Measurements from ENCODE around the gene ZNF473. TPM values are rescaled to one million over a fixed set of nuclear protein-coding genes. Genes with fewer than 3 reads are reported as not detected.
A peak's percentile ranks its signal among the peaks of the same experiment; 100 is the strongest.

The ZNF473 gene
- total RNA-seq, 1 experiment from 2014 or later: 6.8 TPM

GRCh38 chr19:50024719-50025021 lies 1.1 kb upstream of the ZNF473 start:
- DNase-seq: no peak
- Histone ChIP-seq H3K27me3 (ENCODE audit: control insufficient read depth, insufficient read depth, low read length) (no peaks in the 10 kb centered on the region), H3K36me3 (replicated peaks; ENCODE audit: control insufficient read depth, insufficient read depth, low read length) (no peaks in the 10 kb centered on the region), H3K4me3 (ENCODE audit: insufficient read depth, low read depth, low read length) (peak overlapping the region; percentile 94)

- peak; percentile 99 for DNase-seq
- Histone ChIP-seq H3K4me3 (ENCODE audit: insufficient read depth, low read depth, low read length) (peak within 1 kb of the TSS; percentile 94), H3K27me3 (ENCODE audit: control insufficient read depth, insufficient read depth, low read length) (no peaks in the 10 kb centered on the region), H3K36me3 (replicated peaks; ENCODE audit: control insufficient read depth, insufficient read depth, low read length) (no peaks in the 10 kb centered on the region)
Measured at GRCh38 chr19:50025022-50025793, 597 bp upstream of the ZNF473 start, which contains the start of gene VRK3. VRK3 (minus strand) TSS chr19:50025372; CDS start chr19:50016162, 9,210 bp downstream.

GRCh38 chr19:50026550-50026906 lies 723 bp downstream of the ZNF473 start:
- peaks cover 9% of the 10 kb centered on the region for H3K36me3 ChIP-seq (replicated peaks; ENCODE audit: control insufficient read depth, insufficient read depth, low read length)
- peak overlapping the region; percentile 80 for H3K4me3 ChIP-seq (ENCODE audit: insufficient read depth, low read depth, low read length)
- DNase-seq: no peak
- H3K27me3 ChIP-seq (ENCODE audit: control insufficient read depth, insufficient read depth, low read length): no peaks in the 10 kb centered on the region

- Histone ChIP-seq H3K4me3 (ENCODE audit: insufficient read depth, low read depth, low read length) (no peak overlapping the region), H3K36me3 (replicated peaks; ENCODE audit: control insufficient read depth, insufficient read depth, low read length) (peaks cover 21% of the 10 kb centered on the region), H3K27me3 (ENCODE audit: control insufficient read depth, insufficient read depth, low read length) (no peaks in the 10 kb centered on the region)
- no peak for DNase-seq
Measured at GRCh38 chr19:50030225-50030624, 4.4 kb downstream of the ZNF473 start.

- Histone ChIP-seq H3K4me3 (ENCODE audit: insufficient read depth, low read depth, low read length) (no peak overlapping the region), H3K36me3 (replicated peaks; ENCODE audit: control insufficient read depth, insufficient read depth, low read length) (peaks cover 21% of the 10 kb centered on the region), H3K27me3 (ENCODE audit: control insufficient read depth, insufficient read depth, low read length) (no peaks in the 10 kb centered on the region)
- no peak for DNase-seq
Measured at GRCh38 chr19:50030937-50031336, 5.1 kb downstream of the ZNF473 start.

GRCh38 chr19:50036908-50037307 lies 11.1 kb downstream of the ZNF473 start:
- H3K36me3 ChIP-seq (replicated peaks; ENCODE audit: control insufficient read depth, insufficient read depth, low read length): peaks cover 38% of the 10 kb centered on the region

GRCh38 chr19:50039968-50040367 lies 14.2 kb downstream of the ZNF473 start:
- Histone ChIP-seq H3K27me3 (ENCODE audit: control insufficient read depth, insufficient read depth, low read length) (no peaks in the 10 kb centered on the region), H3K4me3 (ENCODE audit: insufficient read depth, low read depth, low read length) (no peak overlapping the region), H3K36me3 (replicated peaks; ENCODE audit: control insufficient read depth, insufficient read depth, low read length) (peaks cover 51% of the 10 kb centered on the region)
- DNase-seq: no peak

More at GRCh38 chr19:50036908-50037307, 11.1 kb downstream of the ZNF473 start:
- Histone ChIP-seq H3K27me3 (ENCODE audit: control insufficient read depth, insufficient read depth, low read length) (no peaks in the 10 kb centered on the region), H3K4me3 (ENCODE audit: insufficient read depth, low read depth, low read length) (no peak overlapping the region)
- DNase-seq: no peak

GRCh38 chr19:50040967-50041366 lies 15.2 kb downstream of the ZNF473 start:
- Histone ChIP-seq H3K27me3 (ENCODE audit: control insufficient read depth, insufficient read depth, low read length) (no peaks in the 10 kb centered on the region), H3K36me3 (replicated peaks; ENCODE audit: control insufficient read depth, insufficient read depth, low read length) (peaks cover 61% of the 10 kb centered on the region), H3K4me3 (ENCODE audit: insufficient read depth, low read depth, low read length) (no peak overlapping the region)
- DNase-seq: no peak

- Histone ChIP-seq H3K27me3 (ENCODE audit: control insufficient read depth, insufficient read depth, low read length) (no peaks in the 10 kb centered on the region), H3K36me3 (replicated peaks; ENCODE audit: control insufficient read depth, insufficient read depth, low read length) (peaks cover 69% of the 10 kb centered on the region), H3K4me3 (ENCODE audit: insufficient read depth, low read depth, low read length) (no peak overlapping the region)
- no peak for DNase-seq
Measured at GRCh38 chr19:50042363-50043024, 16.7 kb downstream of the ZNF473 start.

GRCh38 chr19:50043967-50044366 lies 18.2 kb downstream of the ZNF473 start:
- no peak for DNase-seq
- Histone ChIP-seq H3K27me3 (ENCODE audit: control insufficient read depth, insufficient read depth, low read length) (no peaks in the 10 kb centered on the region), H3K4me3 (ENCODE audit: insufficient read depth, low read depth, low read length) (no peak overlapping the region), H3K36me3 (replicated peaks; ENCODE audit: control insufficient read depth, insufficient read depth, low read length) (peaks cover 68% of the 10 kb centered on the region)

GRCh38 chr19:50044922-50045321 lies 19.1 kb downstream of the ZNF473 start:
- Histone ChIP-seq H3K4me3 (ENCODE audit: insufficient read depth, low read depth, low read length) (no peak overlapping the region), H3K36me3 (replicated peaks; ENCODE audit: control insufficient read depth, insufficient read depth, low read length) (peaks cover 59% of the 10 kb centered on the region), H3K27me3 (ENCODE audit: control insufficient read depth, insufficient read depth, low read length) (no peaks in the 10 kb centered on the region)
- DNase-seq: no peak

GRCh38 chr19:50046649-50047503 lies 21.1 kb downstream of the ZNF473 start:
- no peak overlapping the region for H3K4me3 ChIP-seq (ENCODE audit: insufficient read depth, low read depth, low read length)
- peaks cover 41% of the 10 kb centered on the region for H3K36me3 ChIP-seq (replicated peaks; ENCODE audit: control insufficient read depth, insufficient read depth, low read length)
- peak; percentile 70 for DNase-seq
- H3K27me3 ChIP-seq (ENCODE audit: control insufficient read depth, insufficient read depth, low read length): no peaks in the 10 kb centered on the region

- DNase-seq: no peak
- Histone ChIP-seq H3K27me3 (ENCODE audit: control insufficient read depth, insufficient read depth, low read length) (no peaks in the 10 kb centered on the region), H3K4me3 (ENCODE audit: insufficient read depth, low read depth, low read length) (no peak overlapping the region), H3K36me3 (replicated peaks; ENCODE audit: control insufficient read depth, insufficient read depth, low read length) (peaks cover 33% of the 10 kb centered on the region)
Measured at GRCh38 chr19:50047671-50048070, 21.9 kb downstream of the ZNF473 start.

GRCh38 chr19:50050406-50051227 lies 24.8 kb downstream of the ZNF473 start:
- peak; percentile 93 for DNase-seq
- H3K36me3 ChIP-seq (replicated peaks; ENCODE audit: control insufficient read depth, insufficient read depth, low read length): peaks cover 11% of the 10 kb centered on the region
- no peaks in the 10 kb centered on the region for H3K27me3 ChIP-seq (ENCODE audit: control insufficient read depth, insufficient read depth, low read length)
- peak overlapping the region; percentile 28; the same call in 1 of the 2 replicates for H3K4me3 ChIP-seq (ENCODE audit: insufficient read depth, low read depth, low read length)
